ENCODE results near the gene TMEM175.

Gene TMEM175

GRCh38 chr4:992297-993110 lies 60.2 kb downstream of the TMEM175 start:
- peak; percentile 27 to 62 for DNase-seq

- peak in 1 of 2 experiments; percentile 55 for DNase-seq
Measured at GRCh38 chr4:993111-994029, 61.1 kb downstream of the TMEM175 start, which contains the start of gene SLC26A1. TSS of gene SLC26A1 (minus strand) at chr4:993404. CDS start at chr4:991703, 1,701 bp downstream.

- no peak for DNase-seq
Measured at GRCh38 chr4:995311-996026, 63.2 kb downstream of the TMEM175 start.

GRCh38 chr4:996030-996996 lies 64.1 kb downstream of the TMEM175 start:
- DNase-seq: peak in 1 of 2 experiments; percentile 32

GRCh38 chr4:996997-997374 lies 64.7 kb downstream of the TMEM175 start:
- no peak for DNase-seq

GRCh38 chr4:997375-998071 lies 65.3 kb downstream of the TMEM175 start:
- peak in 1 of 2 experiments; percentile 56 for DNase-seq

GRCh38 chr4:998096-998691 lies 65.9 kb downstream of the TMEM175 start:
- no peak for DNase-seq

GRCh38 chr4:999240-999863 lies 67.1 kb downstream of the TMEM175 start:
- peak in 1 of 2 experiments; percentile 51 for DNase-seq

GRCh38 chr4:999882-1000425 lies 67.7 kb downstream of the TMEM175 start:
- no peak for DNase-seq

- DNase-seq: no peak
Measured at GRCh38 chr4:1000686-1001260, 68.5 kb downstream of the TMEM175 start.

GRCh38 chr4:1001561-1002130 lies 69.4 kb downstream of the TMEM175 start:
- no peak for DNase-seq

- peak in 1 of 2 experiments; percentile 52 for DNase-seq
Measured at GRCh38 chr4:1002131-1002630, 69.9 kb downstream of the TMEM175 start.

GRCh38 chr4:1002631-1003251 lies 70.5 kb downstream of the TMEM175 start:
- peak in 1 of 2 experiments; percentile 23 for DNase-seq

GRCh38 chr4:1003271-1004070 lies 71.2 kb downstream of the TMEM175 start:
- no peak for DNase-seq

- no peak for DNase-seq
Measured at GRCh38 chr4:1004071-1004418, 71.8 kb downstream of the TMEM175 start.

GRCh38 chr4:1004557-1005485 lies 72.6 kb downstream of the TMEM175 start:
- DNase-seq: no peak

Measured in NCI-H526 (cell line).